ENCODE data around the gene ANKRD10.

- TF ChIP-seq CTCF (IDR thresholded peaks at IDR 0.05) (no peak), POLR2A (IDR thresholded peaks at IDR 0.05) (no peak)
Observed at GRCh38 chr13:110855363-110855762, 59.5 kb downstream of the ANKRD10 start.

Data from Peyer's patch (tissue), 4 donors.